ENCODE data around the gene TYW1B. TPM values are rescaled to one million over a fixed set of nuclear protein-coding genes. Genes with fewer than 3 reads are reported as not detected.
"Not testable (repeated sequence)": the region's sequence is repeated elsewhere in the genome, so short reads cannot be mapped to it uniquely, and the experiment has no call there.

The TYW1B gene
- total RNA-seq, 1 donor from 2014 or later, result 5.0 TPM

DNA sequence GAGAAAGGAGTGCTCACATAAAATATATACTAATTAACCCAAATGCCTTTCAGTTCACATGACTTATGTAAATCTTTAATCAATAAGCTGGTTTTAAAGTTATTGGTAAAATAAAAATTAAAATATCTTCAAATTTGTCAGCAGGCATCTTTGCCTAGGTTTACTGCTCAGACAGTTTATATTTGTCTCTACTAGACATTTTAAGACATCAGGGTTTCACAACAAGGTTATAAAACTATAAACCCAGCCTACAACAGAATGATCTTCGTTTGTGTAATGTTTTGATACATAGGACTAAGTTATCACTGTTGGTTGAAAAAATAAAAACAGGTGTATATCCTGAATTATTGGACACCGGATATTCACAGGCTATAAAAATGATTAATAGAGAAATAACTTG lies 67.4 kb downstream of the TYW1B start:
- no peaks in the 10 kb centered on the region for H3K4me1 Mint-ChIP-seq (ENCODE audit: low read depth, unreplicated experiment)
- no peaks in the 10 kb centered on the region for H3K27me3 Mint-ChIP-seq (ENCODE audit: unreplicated experiment)
- no peaks in the 10 kb centered on the region for H3K9me3 Mint-ChIP-seq (ENCODE audit: unreplicated experiment)
- no peak overlapping the region for H3K4me3 Mint-ChIP-seq (ENCODE audit: unreplicated experiment)
- TF ChIP-seq, protein P1, sequence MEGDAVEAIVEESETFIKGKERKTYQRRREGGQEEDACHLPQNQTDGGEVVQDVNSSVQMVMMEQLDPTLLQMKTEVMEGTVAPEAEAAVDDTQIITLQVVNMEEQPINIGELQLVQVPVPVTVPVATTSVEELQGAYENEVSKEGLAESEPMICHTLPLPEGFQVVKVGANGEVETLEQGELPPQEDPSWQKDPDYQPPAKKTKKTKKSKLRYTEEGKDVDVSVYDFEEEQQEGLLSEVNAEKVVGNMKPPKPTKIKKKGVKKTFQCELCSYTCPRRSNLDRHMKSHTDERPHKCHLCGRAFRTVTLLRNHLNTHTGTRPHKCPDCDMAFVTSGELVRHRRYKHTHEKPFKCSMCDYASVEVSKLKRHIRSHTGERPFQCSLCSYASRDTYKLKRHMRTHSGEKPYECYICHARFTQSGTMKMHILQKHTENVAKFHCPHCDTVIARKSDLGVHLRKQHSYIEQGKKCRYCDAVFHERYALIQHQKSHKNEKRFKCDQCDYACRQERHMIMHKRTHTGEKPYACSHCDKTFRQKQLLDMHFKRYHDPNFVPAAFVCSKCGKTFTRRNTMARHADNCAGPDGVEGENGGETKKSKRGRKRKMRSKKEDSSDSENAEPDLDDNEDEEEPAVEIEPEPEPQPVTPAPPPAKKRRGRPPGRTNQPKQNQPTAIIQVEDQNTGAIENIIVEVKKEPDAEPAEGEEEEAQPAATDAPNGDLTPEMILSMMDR (IDR thresholded peaks at IDR 0.05; ENCODE audit: partially characterized antibody, unreplicated experiment), result no peak
- DNase-seq, result no peak
- H3K36me3 Mint-ChIP-seq (ENCODE audit: unreplicated experiment), result peaks cover 8% of the 10 kb centered on the region
- no peak overlapping the region for H3K27ac Mint-ChIP-seq (ENCODE audit: unreplicated experiment)

DNA sequence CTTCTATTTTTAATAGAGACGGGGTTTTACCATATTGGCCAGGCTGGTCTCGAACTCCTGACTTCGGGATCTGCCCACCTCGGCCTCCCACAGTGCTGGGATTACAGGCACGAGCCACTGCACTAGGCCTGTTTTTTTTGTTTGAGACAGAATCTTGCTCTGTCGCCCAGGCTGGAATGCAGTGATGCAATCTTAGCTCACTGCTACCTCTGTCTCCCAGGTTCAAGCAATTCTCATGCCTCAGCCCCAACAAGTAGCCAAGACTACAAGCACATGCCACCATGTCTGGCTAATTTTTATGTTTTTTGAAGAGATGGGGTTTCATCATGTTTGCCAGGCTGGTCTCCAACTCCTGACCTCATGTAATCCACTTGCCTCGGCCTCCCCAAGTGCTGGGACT lies 73.7 kb downstream of the TYW1B start:
- peaks cover 8% of the 10 kb centered on the region for H3K4me1 Mint-ChIP-seq (ENCODE audit: low read depth, unreplicated experiment)
- no peaks in the 10 kb centered on the region for H3K9me3 Mint-ChIP-seq (ENCODE audit: unreplicated experiment)
- TF ChIP-seq, protein P1 (IDR thresholded peaks at IDR 0.05; ENCODE audit: partially characterized antibody, unreplicated experiment), result no peak
- H3K27me3 Mint-ChIP-seq (ENCODE audit: unreplicated experiment), result no peaks in the 10 kb centered on the region
- H3K4me3 Mint-ChIP-seq (ENCODE audit: unreplicated experiment), result no peak overlapping the region
- no peak for DNase-seq
- H3K36me3 Mint-ChIP-seq (ENCODE audit: unreplicated experiment), result peaks cover 8% of the 10 kb centered on the region
- H3K27ac Mint-ChIP-seq (ENCODE audit: unreplicated experiment), result no peak overlapping the region

DNA sequence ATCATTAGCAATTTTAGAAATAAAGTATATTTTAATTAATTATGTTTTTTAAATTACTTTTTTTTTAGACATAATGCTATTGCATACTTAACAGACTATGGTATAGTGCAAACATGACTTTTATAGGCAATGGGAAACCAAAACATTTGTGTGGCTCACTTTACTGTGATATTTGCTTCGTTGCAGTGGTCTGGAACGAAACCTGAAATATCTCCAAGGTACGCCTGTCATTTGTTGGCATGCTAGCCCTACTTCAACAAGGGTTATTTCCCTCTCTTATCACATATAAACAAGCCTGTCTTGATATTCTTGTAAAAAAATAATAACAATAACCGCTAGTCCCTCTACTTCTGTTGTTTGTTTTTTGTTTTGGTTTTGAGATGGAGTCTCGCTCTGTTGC lies 74.2 kb downstream of the TYW1B start:
- H3K9me3 Mint-ChIP-seq (ENCODE audit: unreplicated experiment), result no peaks in the 10 kb centered on the region
- H3K4me3 Mint-ChIP-seq (ENCODE audit: unreplicated experiment), result no peak overlapping the region
- peaks cover 8% of the 10 kb centered on the region for H3K4me1 Mint-ChIP-seq (ENCODE audit: low read depth, unreplicated experiment)
- H3K27me3 Mint-ChIP-seq (ENCODE audit: unreplicated experiment), result no peaks in the 10 kb centered on the region
- no peak for DNase-seq
- TF ChIP-seq, protein P1 (IDR thresholded peaks at IDR 0.05; ENCODE audit: partially characterized antibody, unreplicated experiment), result no peak
- H3K27ac Mint-ChIP-seq (ENCODE audit: unreplicated experiment), result no peak overlapping the region
- peaks cover 6% of the 10 kb centered on the region for H3K36me3 Mint-ChIP-seq (ENCODE audit: unreplicated experiment)

DNA sequence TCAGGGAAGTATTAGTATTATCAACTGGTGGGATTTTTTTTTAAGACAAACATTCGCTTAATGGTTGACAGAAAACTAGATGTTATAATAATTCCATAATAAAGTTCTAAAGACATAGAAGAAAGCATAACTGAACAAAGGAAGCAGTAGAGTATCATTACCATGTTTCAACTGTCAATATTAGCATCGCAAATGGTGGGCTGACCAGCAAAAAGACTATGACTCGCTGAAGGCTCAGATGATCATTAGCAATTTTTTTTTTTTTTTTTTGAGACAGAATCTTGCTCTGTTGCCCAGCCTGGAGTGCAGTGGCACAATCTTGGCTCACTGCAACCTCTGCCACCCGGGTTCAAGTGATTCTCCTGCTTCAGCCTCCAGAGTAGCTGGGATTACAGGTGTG lies 74.8 kb downstream of the TYW1B start:
- H3K4me1 Mint-ChIP-seq (ENCODE audit: low read depth, unreplicated experiment); H3K27me3 Mint-ChIP-seq (ENCODE audit: unreplicated experiment); H3K36me3 Mint-ChIP-seq (ENCODE audit: unreplicated experiment); H3K4me3 Mint-ChIP-seq (ENCODE audit: unreplicated experiment); DNase-seq; H3K9me3 Mint-ChIP-seq (ENCODE audit: unreplicated experiment); H3K27ac Mint-ChIP-seq (ENCODE audit: unreplicated experiment): not testable (repeated sequence)

DNA sequence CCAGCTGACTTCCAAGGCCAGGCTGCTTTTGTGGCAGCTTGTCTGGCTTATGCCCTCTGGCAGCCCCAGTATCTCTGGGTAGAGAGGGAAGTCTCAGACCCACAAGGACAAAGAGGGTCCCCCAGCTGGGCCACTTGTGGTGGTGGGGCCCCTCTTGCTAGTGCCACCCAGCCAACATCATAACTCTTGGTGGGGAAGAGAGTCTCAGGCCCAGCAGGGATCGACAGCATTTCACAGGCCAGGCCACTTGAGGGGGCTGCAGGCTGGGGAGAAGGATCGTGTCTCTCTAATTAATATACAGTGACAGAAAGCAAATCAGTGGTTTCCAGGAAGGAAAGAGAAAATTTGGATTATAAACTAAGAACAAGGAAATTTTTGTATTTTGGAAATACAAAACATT lies 76.0 kb downstream of the TYW1B start:
- peaks cover 5% of the 10 kb centered on the region for H3K36me3 Mint-ChIP-seq (ENCODE audit: unreplicated experiment)
- peak; percentile 71 for DNase-seq
- no peaks in the 10 kb centered on the region for H3K27me3 Mint-ChIP-seq (ENCODE audit: unreplicated experiment)
- H3K9me3 Mint-ChIP-seq (ENCODE audit: unreplicated experiment), result no peaks in the 10 kb centered on the region
- peak overlapping the region; percentile 73 for H3K27ac Mint-ChIP-seq (ENCODE audit: unreplicated experiment)
- TF ChIP-seq, protein P1 (IDR thresholded peaks at IDR 0.05; ENCODE audit: partially characterized antibody, unreplicated experiment), result peak; percentile 26
- H3K4me1 Mint-ChIP-seq (ENCODE audit: low read depth, unreplicated experiment), result peaks cover 8% of the 10 kb centered on the region
- no peak overlapping the region for H3K4me3 Mint-ChIP-seq (ENCODE audit: unreplicated experiment)

DNA sequence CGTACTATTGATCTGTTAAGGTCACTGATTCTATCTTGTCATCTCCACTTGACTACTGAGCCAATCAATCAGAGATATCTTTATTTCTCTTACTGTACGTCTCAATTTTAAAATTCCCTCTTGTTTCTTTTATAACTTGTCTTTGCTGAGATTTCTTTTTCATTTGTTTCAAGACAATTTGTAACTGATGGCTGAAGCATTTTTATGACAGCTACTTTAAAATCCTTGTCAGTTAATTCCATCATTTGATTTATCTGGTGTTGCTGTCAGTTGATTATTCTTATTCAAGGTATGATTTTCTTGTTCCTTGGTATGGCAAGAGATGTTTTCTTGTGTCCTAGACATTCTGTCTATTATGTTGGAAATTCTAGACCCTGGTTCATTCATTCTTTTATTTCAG lies 76.6 kb downstream of the TYW1B start:
- DNase-seq, result no peak
- no peak overlapping the region for H3K4me3 Mint-ChIP-seq (ENCODE audit: unreplicated experiment)
- peaks cover 8% of the 10 kb centered on the region for H3K36me3 Mint-ChIP-seq (ENCODE audit: unreplicated experiment)
- no peaks in the 10 kb centered on the region for H3K9me3 Mint-ChIP-seq (ENCODE audit: unreplicated experiment)
- H3K27ac Mint-ChIP-seq (ENCODE audit: unreplicated experiment), result no peak overlapping the region
- H3K4me1 Mint-ChIP-seq (ENCODE audit: low read depth, unreplicated experiment), result peaks cover 8% of the 10 kb centered on the region
- H3K27me3 Mint-ChIP-seq (ENCODE audit: unreplicated experiment), result no peaks in the 10 kb centered on the region
- TF ChIP-seq, protein P1 (IDR thresholded peaks at IDR 0.05; ENCODE audit: partially characterized antibody, unreplicated experiment), result no peak

DNA sequence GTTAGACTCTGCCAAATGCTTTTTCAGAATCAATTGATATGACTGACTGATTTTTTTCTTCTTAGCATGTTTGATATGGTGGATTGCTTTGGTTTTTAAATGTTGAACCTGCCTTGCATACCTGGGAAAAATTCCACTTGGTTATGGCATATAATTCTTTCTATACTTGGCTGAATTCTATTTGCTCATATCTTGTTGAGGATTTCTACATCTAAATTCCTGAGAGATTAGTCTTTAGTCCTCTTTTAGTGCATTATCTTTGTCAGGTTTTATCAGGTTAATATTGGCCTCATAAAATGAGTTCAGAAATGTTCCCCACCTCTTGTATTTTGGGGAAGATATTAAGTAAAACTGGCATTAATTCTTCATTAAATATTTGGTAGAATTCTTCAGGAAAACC lies 79.4 kb downstream of the TYW1B start:
- not testable (repeated sequence) for H3K27me3 Mint-ChIP-seq (ENCODE audit: unreplicated experiment); H3K9me3 Mint-ChIP-seq (ENCODE audit: unreplicated experiment); H3K27ac Mint-ChIP-seq (ENCODE audit: unreplicated experiment); DNase-seq; H3K4me3 Mint-ChIP-seq (ENCODE audit: unreplicated experiment); H3K4me1 Mint-ChIP-seq (ENCODE audit: low read depth, unreplicated experiment)
- peaks cover 13% of the 10 kb centered on the region for H3K36me3 Mint-ChIP-seq (ENCODE audit: unreplicated experiment)

DNA sequence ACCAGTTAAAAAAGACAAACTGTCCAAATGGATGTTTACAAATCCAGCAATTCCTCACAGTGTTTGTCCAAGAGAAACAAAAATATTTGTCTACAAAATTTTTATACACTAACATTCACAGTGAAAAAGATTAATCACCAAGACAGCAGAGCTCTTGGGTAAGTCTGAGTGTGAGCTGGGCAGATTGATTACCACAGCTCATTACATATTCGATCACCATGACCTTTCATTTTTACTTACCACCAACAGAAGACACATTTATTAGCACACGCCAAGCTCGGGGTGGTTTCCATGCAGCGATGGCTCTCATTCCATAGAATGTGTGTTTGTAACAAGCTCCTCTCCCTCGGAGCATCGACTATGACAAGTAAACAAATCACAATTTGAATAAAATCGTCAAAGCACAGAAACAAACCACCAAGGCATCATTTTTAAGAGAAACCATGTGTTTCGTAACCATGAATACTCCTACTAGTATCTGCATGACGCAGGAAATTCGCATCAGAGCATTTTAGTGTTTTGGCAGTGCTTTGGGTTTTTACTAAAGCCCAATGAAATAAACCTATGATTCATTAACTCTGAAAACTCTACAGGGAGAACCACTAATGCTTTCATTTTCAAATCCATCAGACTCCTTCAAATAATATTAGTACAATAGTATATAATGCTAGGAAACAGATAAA lies 83.6 kb downstream of the TYW1B start:
- H3K27me3 Mint-ChIP-seq (ENCODE audit: unreplicated experiment); H3K4me1 Mint-ChIP-seq (ENCODE audit: low read depth, unreplicated experiment); H3K4me3 Mint-ChIP-seq (ENCODE audit: unreplicated experiment); H3K9me3 Mint-ChIP-seq (ENCODE audit: unreplicated experiment); DNase-seq; H3K27ac Mint-ChIP-seq (ENCODE audit: unreplicated experiment): not testable (repeated sequence)
- H3K36me3 Mint-ChIP-seq (ENCODE audit: unreplicated experiment), result peaks cover 30% of the 10 kb centered on the region
